Stimulated activated CD4-positive, alpha-beta T cell treated with anti-CD3 and anti-CD28 coated beads, TNF-alpha, amount 100 ng/mL, for 24 hours (primary cell): ENCODE results near the gene RSPO4.
A peak's percentile ranks its signal among the peaks of the same experiment; 100 is the strongest.

Experiments used
- DNase-seq, 3 experiments: peaks; one replicate each; pipeline ENCODE4 v3.0.0-alpha.2; 2020; ENCODE audit warnings: low read depth in 3 of 3

RSPO4 gene

DNA sequence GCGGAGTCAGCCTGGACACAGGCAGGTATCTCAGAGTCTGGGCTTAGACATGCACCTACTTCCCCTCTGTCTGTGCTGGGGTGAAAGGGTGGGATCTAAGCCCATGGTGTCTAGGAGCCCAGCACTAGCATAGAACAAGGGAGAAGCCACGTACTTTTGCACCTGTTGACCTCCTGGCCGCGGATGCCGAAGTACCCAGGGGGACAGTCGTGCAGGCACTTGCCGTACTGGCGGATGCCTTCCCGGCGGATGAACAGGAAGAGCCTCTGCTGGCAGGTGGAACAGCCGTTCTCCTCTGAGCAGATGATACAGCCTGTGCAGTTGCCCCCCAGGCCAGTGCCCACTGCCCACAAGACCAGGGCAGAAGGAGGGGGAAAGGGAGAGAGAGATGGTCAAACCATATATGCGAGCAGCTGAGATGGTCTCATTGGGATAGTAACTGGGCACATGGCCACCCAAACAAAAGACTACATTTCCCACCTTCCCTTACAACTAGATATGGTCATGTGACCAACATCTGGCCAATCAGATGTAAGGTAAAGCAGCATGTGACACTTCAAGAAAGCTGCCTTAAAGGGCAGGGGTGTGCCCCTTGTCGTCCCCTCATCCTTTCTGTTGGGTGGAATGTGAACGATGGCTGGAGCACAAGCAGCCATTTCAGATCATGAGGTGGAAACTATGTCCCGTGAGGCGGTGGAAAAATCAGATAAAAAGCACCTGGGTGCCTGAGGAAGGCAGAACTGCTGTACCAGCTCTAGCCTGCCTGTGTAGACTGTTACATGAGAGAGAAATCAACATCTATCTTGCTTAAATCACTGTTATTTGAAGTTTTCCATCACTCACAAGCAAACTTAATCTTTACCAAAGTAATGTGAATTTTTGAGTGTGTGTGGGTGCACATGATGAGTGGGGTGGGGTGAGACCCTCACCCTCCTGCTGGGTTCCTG lies 34.0 kb downstream of the RSPO4 start:
- DNase-seq, result no peak

- no peak for DNase-seq
Observed at GRCh38 chr20:965956-966355, 36.2 kb downstream of the RSPO4 start.

DNA sequence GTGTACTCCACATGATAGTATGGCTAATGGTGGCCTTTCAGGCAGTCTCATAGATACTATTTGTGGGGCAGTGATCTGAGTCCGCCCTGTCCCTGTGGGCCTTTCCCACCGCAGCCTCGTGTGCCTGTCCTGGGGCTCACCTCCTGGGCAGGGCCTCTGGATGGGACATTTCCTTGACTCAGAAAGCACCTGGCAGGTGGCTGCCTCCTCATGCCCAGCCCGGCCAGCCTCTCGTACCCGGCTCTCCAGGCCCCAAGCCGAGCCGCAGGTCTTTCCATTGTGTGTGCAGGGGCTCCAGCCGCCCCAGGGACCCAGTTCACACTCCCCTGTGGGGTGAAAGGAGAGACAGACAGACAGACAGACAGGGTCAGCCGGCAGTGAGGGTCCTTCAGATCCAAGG lies 38.3 kb downstream of the RSPO4 start:
- no peak for DNase-seq

GRCh38 chr20:962683-963082 lies 39.4 kb downstream of the RSPO4 start:
- no peak for DNase-seq

DNA sequence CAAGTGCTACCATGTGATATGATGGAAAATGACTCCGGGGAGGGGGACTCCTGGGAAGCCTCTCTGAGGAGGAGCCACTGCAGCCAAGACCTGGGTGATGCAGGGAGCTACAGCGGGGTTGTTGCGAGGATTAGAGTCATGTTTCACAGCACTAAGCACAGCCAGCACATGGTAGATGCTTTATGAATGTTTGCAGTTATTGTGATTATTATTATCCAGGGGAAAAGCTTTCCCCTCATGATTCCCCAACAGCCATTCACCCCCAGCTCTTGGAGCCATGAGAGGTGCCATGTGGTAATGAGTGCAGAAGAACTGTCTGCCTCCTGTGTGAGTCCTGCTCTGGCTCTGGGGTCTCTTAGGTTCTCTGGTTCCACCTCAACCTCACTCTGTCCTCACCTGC lies 39.9 kb downstream of the RSPO4 start:
- no peak for DNase-seq

DNA sequence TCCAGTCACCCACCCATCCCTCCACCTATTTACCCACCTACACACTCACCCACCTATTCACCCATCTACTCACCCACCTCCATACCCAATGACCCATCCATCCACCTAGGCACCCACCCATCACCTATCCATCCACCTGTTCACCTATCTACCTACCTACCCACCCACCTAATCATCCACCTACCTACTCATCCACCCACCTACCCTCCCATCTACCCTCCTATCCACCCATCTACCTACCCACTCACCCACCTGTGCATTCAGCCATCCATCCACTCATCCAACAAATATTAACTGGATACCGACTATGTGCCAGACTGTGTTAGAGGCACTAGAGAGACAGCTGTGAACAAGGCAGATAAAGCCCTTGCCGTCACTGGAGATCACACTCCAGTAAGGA lies 40.3 kb downstream of the RSPO4 start:
- no peak for DNase-seq

- no peak for DNase-seq
Observed at GRCh38 chr20:959996-960615, 42.0 kb downstream of the RSPO4 start.

DNA sequence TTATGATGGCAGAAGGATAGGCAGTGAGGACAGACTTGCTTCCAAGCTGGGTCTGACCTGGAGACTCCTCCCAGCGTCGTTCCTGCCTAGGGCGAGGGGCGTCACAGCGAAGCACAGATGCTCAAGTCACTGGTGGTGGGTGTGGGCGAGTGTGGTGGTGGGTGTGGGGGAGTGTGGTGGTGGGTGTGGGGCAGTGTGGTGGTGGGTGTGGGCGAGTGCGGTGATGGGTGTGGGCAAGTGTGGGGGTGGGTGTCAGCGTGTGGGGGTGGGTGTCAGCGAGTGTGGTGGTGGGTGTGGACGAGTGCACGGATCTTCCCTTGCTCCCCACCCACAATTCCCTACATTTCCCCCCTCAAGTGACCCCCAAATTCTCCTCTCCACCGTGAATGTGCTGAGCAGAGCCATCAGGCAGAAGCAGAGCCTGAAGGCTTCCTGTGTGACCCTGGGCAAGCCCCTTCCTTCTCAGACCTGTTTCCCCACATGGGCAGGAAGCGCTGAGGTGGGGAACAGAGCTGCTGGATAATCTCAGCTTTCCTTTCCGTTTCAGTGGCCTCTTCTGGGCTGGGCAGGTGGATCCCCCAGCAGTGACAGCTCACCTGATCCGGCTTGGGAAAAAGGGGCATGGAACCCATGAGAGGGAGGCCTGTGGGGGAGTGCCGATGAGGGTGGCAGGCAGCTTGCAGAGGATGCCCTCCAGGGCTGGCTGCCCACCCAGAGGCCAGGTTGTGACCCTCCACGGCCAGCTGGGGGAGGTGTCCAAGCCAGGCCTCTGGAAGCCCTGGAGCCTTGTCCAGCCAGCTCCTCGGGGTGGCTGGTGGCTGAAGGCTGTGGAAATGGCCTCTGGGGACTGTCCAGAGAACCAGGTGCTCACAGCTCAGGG lies 42.9 kb downstream of the RSPO4 start:
- DNase-seq, result no peak

- DNase-seq, result no peak
Observed at GRCh38 chr20:957544-957943, 44.6 kb downstream of the RSPO4 start.

- DNase-seq, result peak; percentile 39 to 71 (median 61)
Observed at GRCh38 chr20:956330-956951, 45.7 kb downstream of the RSPO4 start.

DNA sequence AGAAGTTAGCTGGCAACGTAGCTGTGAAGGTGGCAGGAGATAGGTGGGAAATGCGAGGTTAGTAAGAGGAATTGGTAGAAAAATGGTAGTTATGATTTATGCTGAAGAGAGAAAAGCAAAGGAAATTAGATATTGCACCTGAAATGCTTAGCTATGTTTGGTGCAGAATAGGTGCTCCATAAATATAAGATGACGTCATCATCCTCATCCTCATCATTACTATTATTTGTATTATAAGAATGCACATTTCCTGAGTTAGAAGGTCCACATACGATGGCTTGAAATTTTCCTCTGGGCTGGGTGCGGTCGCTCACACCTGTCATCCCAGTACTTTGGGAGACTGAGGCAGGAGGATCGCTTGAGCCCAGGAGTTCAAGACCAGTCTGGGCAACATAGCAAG lies 46.5 kb downstream of the RSPO4 start:
- no peak for DNase-seq

DNA sequence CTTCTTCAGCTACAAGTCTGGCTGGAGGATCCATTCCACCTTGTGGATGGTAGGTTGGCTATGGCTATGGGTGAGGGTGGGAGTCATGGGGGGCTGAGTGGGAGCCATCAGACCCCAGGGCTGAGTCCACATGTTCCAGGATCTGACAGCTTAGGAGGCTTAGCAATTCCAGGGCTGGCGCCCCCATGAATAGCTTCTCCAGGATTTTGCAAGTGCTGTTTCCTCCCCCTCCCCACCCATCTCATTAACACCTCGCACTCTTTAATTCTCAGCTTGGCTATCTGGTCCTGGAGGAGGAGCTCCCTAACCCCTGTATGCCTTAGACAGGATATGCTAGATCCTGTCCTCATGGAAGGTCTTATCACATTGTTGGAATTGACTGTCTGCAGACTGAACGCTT lies 47.0 kb downstream of the RSPO4 start:
- DNase-seq, result no peak

DNA sequence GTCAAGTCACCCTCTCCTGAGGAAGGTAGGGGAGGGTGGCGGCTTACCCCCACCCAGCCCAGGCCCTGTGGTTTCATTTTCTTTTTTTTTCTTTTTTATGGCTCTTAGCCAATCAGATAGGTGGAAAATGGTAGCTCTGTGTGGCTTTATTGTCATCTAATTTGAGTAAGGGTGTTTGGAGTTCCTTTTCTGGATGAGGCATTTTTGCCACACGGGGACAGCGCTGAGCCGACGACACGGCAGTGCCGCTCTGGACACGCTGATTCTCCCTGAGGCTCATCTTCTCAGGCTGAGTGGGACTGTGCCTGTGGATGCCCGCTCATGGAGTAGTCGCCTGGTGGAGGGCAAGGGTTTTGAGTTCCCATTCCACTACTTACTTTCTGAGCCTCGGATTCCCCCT lies 48.4 kb downstream of the RSPO4 start:
- no peak for DNase-seq

DNA sequence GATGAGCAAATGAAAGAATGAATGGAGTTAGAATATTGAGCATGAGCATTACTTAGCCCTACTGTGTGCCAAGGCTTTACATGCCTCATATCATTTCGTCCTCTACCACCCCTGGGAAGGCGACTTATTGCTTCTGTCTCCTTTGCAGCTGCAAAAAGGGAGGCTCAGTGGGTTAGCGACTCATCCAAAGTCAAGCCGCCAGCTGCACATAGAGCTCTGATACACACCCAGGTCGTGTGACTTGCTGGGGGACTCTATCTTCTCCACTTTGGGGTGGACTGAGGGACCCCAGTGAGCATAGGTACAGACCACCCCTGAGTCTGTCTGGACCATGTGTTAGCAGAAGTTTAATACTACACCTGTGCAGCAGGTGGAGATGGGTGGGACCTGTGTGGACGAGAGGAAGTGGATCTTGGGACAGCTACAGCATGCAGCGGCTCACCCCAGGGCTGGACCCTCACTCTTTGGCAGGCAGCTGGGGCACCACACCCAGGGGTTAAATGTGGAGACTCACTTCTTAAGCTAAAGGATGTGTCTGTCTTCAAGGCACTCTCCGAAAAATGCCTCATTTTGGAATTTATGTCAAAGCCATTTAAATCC lies 49.8 kb downstream of the RSPO4 start:
- no peak for DNase-seq

GRCh38 chr20:951384-952169 lies 50.5 kb downstream of the RSPO4 start:
- no peak for DNase-seq

GRCh38 chr20:949717-950116 lies 52.4 kb downstream of the RSPO4 start:
- no peak for DNase-seq

DNA sequence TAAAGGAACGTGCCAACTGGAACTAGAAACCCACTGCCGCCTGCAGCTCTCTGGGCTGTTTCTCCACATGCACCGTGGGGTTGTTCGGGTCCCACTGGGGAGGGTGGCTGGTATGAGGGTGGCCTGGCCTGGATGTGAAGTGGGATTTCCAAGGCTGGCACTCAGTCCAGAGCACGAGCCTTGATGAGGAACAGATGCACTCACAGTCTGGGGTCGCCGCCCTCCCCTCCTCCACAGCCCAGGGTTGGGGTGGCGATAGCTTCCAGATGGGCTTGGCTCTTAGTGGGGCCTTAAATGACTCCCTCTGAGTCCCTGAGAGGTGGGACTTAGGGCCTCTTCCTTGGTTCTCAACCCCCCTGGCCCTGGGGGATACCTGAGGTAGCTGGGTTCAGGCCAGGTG lies 55.3 kb downstream of the RSPO4 start:
- no peak for DNase-seq

DNA sequence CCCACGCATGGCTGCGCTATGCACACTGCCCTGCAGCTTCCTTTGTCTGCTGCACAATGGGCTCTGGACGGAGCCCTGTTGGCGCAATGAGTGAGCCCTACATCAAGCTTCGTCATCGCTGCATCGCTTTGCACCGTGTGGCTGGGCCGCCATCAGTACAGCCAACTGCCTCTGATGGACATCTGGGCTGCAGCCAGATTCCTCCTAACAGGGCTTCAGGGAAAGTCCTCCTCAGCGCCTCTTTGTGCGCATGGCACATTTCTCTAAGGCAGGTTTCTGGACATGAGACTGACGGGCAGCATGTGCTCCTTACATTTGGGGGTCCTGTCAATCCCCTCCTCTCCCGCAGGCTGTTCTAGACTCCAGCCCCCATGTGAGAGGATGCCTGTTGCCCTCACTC lies 56.3 kb downstream of the RSPO4 start:
- no peak for DNase-seq

DNA sequence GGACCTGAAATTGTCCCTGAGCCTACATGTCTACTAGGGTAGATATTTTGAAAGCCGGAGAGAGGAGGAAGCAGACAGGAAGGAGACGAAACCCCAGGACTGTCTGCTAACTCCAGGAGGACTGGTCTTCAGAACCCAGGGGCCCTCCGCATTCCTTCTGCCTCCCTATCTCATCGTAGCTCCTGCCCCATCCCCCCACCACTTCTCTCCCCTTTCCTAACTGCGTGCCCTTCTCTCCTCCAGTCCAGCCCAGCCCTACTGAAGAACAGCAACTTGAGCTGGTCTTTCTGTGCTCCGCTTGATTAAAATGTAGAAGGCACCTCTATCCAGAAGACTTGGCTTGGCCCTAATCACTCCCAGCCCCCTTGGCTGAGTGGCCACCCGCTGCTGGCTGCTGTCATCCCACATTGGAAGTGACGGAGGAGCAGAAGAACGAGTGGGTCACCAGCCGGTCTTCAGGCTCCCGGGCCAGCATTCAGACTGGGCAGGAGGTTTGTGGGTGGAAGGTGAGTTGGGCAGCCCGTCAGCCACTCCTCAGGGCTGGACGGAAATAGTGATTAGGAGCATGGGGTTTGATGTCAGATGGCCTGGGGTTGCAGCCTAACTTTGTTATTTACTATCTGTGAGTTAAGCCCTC lies 57.2 kb downstream of the RSPO4 start:
- DNase-seq, result no peak

GRCh38 chr20:944148-944547 lies 58.0 kb downstream of the RSPO4 start:
- no peak for DNase-seq
